Body of pancreas (tissue), 4 donors: Measurements from ENCODE around the gene PNPLA7. TPM values are rescaled to one million over a fixed set of nuclear protein-coding genes. Genes with fewer than 3 reads are reported as not detected.

Experiments used
- ATAC-seq: fragments of 150-250 bp; one replicate; pipeline ENCODE4 v1.9.1; 2016
- DNase-seq, 4 donors: peaks; one replicate each; pipeline ENCODE4 v3.0.0-alpha.2; 2019
- H3K27ac ChIP-seq, 4 donors: fragments of 200-600 bp; sonication (generic); 1 replicate in 3 of 4; 2 replicates in 1 of 4; pipeline versions ENCODE4 v1.5.1 to v1.6.1; 2016 to 2019; ENCODE audit warnings: mild to moderate bottlenecking in 1 of 4, mixed read lengths in 1 of 4, moderate library complexity in 1 of 4
- H3K27me3 ChIP-seq, 2 donors: fragments of 200-600 bp; sonication (generic); one replicate each; pipeline ENCODE4 v1.6.0; 2016; ENCODE audit warnings: mild to moderate bottlenecking in 1 of 2
- H3K36me3 ChIP-seq, 2 donors: fragments of 200-600 bp; sonication (generic); replicated peaks in 1 of 2; 2 replicates each; pipeline ENCODE4 v1.5.1; 2016; ENCODE audit warnings: low read depth in 2 of 2; ENCODE audit not compliant: insufficient read depth in 1 of 2
- H3K4me1 ChIP-seq: fragments of 200-600 bp; sonication (generic); one replicate; pipeline ENCODE4 v1.6.0; 2016
- H3K4me3 ChIP-seq, 2 donors: fragments of 200-600 bp; sonication (generic); 1 replicate in 1 of 2; 2 replicates in 1 of 2; pipeline ENCODE4 v1.5.1; 2016 to 2019
- H3K9me3 ChIP-seq, 3 donors: fragments of 200-600 bp; sonication (generic); 1 replicate in 2 of 3; 2 replicates in 1 of 3; pipeline ENCODE4 v1.5.1; 2016
- POLR2A ChIP-seq, 3 donors: fragments of 450-650 bp; IDR thresholded peaks; one replicate each; pipeline ENCODE4 v1.6.1; 2016; ENCODE audit warnings: antibody characterized with exemption in 3 of 3, mild to moderate bottlenecking in 2 of 3
- WGBS, 2 donors: methylation state at CpG; one replicate each; pipeline ENCODE4 v1.1.5; 2017; 5-methylcytosine and 5-hydroxymethylcytosine counted together
- intact Hi-C: fragments of 100-400 bp; cut with DNase I; formaldehyde crosslinking; loops from one replicate; pipeline ENCODE4 v1.15.1; 2023
- total RNA-seq, 2 donors: library from RNA; depleted of rRNA; stranded (reverse); fragments of >200 nt; gene quantifications; one replicate each; pipeline ENCODE4 v1.1.0, GENCODE V29; 2016
- TF ChIP-seq, protein P1 (sequence below), 7 experiments: fragments of 450-650 bp in 4 of 7; fragments of 200-600 bp in 3 of 7; sonication (generic) in 3 of 7; IDR thresholded peaks; one replicate each; pipeline ENCODE4 v1.5.1; 2016 to 2019; ENCODE audit warnings: antibody characterized with exemption in 7 of 7

PNPLA7 gene
- total RNA-seq, 2 donors from 2014 or later, result 16.1 to 27.7 TPM

DNA sequence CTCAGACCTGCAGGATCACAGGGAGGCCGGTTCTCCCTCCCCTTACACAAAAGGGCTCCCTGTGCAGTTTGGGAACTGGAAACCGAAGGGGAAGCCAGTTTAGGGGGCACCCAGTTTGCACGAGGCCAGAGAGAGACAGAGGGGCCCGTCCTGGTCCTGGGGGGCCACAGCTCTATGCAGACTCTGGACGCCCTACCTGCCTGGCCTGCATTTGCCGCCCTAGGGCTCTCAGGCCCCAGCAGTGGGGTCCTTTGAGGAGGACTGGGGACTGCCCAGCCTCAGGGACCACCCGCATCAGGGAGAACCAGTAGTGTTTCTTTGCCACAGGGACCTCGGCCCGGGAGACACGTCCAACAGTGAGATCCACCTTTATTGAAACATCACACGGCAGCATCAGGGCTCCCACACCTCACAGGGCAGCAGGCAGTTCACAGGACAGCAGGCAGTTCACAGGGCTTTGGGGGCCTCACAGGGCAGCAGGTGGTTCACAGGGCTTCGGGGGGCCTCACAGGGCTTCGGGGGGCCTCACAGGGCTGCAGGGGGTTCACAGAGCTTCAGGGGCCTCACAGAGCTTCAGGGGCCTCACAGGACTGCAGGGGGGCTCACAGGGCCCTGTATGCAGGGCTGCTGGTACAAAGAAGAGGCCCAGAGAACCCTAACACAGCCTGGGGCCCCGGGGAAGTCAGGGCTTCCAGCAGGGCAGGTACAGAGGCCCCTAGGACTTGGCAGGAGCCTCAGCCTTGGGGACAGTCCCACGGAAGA lies 90.4 kb downstream of the PNPLA7 start:
- no peak for ATAC-seq
- WGBS, 2 donors, result 36% methylated on average over 14 of the region's 15 CpGs; no CpG with 5 or more reads in 1 of the 2 donors
- DNase-seq, result peak in 1 of 4 donors; percentile 40
- TF ChIP-seq, protein P1, sequence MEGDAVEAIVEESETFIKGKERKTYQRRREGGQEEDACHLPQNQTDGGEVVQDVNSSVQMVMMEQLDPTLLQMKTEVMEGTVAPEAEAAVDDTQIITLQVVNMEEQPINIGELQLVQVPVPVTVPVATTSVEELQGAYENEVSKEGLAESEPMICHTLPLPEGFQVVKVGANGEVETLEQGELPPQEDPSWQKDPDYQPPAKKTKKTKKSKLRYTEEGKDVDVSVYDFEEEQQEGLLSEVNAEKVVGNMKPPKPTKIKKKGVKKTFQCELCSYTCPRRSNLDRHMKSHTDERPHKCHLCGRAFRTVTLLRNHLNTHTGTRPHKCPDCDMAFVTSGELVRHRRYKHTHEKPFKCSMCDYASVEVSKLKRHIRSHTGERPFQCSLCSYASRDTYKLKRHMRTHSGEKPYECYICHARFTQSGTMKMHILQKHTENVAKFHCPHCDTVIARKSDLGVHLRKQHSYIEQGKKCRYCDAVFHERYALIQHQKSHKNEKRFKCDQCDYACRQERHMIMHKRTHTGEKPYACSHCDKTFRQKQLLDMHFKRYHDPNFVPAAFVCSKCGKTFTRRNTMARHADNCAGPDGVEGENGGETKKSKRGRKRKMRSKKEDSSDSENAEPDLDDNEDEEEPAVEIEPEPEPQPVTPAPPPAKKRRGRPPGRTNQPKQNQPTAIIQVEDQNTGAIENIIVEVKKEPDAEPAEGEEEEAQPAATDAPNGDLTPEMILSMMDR (IDR thresholded peaks at IDR 0.05), result no peak
- TF ChIP-seq POLR2A (IDR thresholded peaks at IDR 0.05), result no peak
- intact Hi-C loops, result no loop called here
- no peaks in the 10 kb centered on the region for H3K36me3 ChIP-seq
- H3K4me3 ChIP-seq, result no peak overlapping the region
- no peaks in the 10 kb centered on the region for H3K9me3 ChIP-seq
- H3K4me1 ChIP-seq, result peaks cover 39% of the 10 kb centered on the region
- no peaks in the 10 kb centered on the region for H3K27me3 ChIP-seq
- H3K27ac ChIP-seq, result peak overlapping the region in 3 of 4 donors; percentile 63 to 72 (median 70)

- 0 to 1% methylated on average over 14 to 45 of the region's 62 CpGs for WGBS, 2 donors
- intact Hi-C loops, result no loop called here
- ATAC-seq, result peak; percentile 88
- no peaks in the 10 kb centered on the region for H3K36me3 ChIP-seq
- DNase-seq, result peak; percentile 94 to 97 (median 96)
- TF ChIP-seq POLR2A (IDR thresholded peaks at IDR 0.05), result peak in 2 of 3 donors; percentile 42 to 51
- TF ChIP-seq, protein P1 (IDR thresholded peaks at IDR 0.05), result peak in 2 of 7 experiments; percentile 7 to 28
- peak within 1 kb of the TSS; percentile 55 to 72 (median 66) for H3K27ac ChIP-seq
- no peaks in the 10 kb centered on the region for H3K27me3 ChIP-seq
- no peaks in the 10 kb centered on the region for H3K9me3 ChIP-seq
- H3K4me1 ChIP-seq, result peaks cover 45% of the 10 kb centered on the region
- H3K4me3 ChIP-seq, result peak within 1 kb of the TSS; percentile 16 to 29
These were observed 91.0 kb downstream of the PNPLA7 start, which contains the start of gene NSMF for GRCh38 chr9:137459152-137459600. Gene NSMF (minus strand): TSS chr9:137459334. CDS start chr9:137459102, 232 bp downstream.

GRCh38 chr9:137458194-137459151 lies 91.7 kb downstream of the PNPLA7 start:
- Histone ChIP-seq H3K27ac (peak overlapping the region; percentile 49 to 72 (median 62)), H3K9me3 (no peaks in the 10 kb centered on the region), H3K27me3 (no peaks in the 10 kb centered on the region), H3K36me3 (no peaks in the 10 kb centered on the region), H3K4me1 (peaks cover 45% of the 10 kb centered on the region), H3K4me3 (peak overlapping the region; percentile 16 to 29)
- no peak for TF ChIP-seq POLR2A (IDR thresholded peaks at IDR 0.05)
- TF ChIP-seq, protein P1 (IDR thresholded peaks at IDR 0.05), result no peak
- DNase-seq (peak; percentile 42 to 67 (median 66)), ATAC-seq (peak; percentile 19)
- 12% methylated on average over 80 of the region's 88 CpGs; no CpG with 5 or more reads in 1 of the 2 donors for WGBS, 2 donors
- intact Hi-C loops, result no loop called here

- peaks cover 0 to 2% of the 10 kb centered on the region in 2 donors for H3K36me3 ChIP-seq
- peak overlapping the region; percentile 49 to 72 (median 62) for H3K27ac ChIP-seq
- peaks cover 45% of the 10 kb centered on the region for H3K4me1 ChIP-seq
- ATAC-seq (peak; percentile 53), DNase-seq (peak; percentile 71 to 85 (median 82))
- 49 to 58% methylated on average over 12 to 42 of the region's 44 CpGs for WGBS, 2 donors
- H3K27me3 ChIP-seq, result no peaks in the 10 kb centered on the region
- TF ChIP-seq, protein P1 (IDR thresholded peaks at IDR 0.05), result peak in 4 of 7 experiments; percentile 33 to 49 (median 41)
- TF ChIP-seq POLR2A (IDR thresholded peaks at IDR 0.05), result peak in 2 of 3 donors; percentile 44 to 51
- intact Hi-C loops, result no loop called here
- H3K4me3 ChIP-seq, result no peak overlapping the region
- no peaks in the 10 kb centered on the region for H3K9me3 ChIP-seq
These were observed 92.6 kb downstream of the PNPLA7 start for GRCh38 chr9:137457406-137458193.
